Measurements from ENCODE around the gene BCLAF3. TPM values are rescaled to one million over a fixed set of nuclear protein-coding genes. Genes with fewer than 3 reads are reported as not detected.

BCLAF3 gene
- total and polyA plus RNA-seq, 2 of the 13 experiments (the other 11 are each of a cell fraction or from before 2014, with no cell fraction given) = 1.5 to 2.7 TPM

- TF ChIP-seq MXD4 (CRISPR knock-in tag; IDR thresholded peaks at IDR 0.05) (no peak), ZFP36L1 (CRISPR knock-in tag; IDR thresholded peaks at IDR 0.05) (no peak), KLF11 (CRISPR knock-in tag; IDR thresholded peaks at IDR 0.05) (no peak), ZNF772 (CRISPR knock-in tag; IDR thresholded peaks at IDR 0.05) (no peak), ZNF598 (CRISPR knock-in tag; IDR thresholded peaks at IDR 0.05; ENCODE audit: borderline replicate concordance) (no peak), JUN (CRISPR knock-in tag; IDR thresholded peaks at IDR 0.05) (no peak)
These were observed 15.0 kb upstream of the BCLAF3 start (continued) for GRCh38 chrX:20005883-20006282.

GRCh38 chrX:20001588-20001987, 10.7 kb upstream of the BCLAF3 start:
- TF ChIP-seq CTCF (CRISPR knock-in tag; IDR thresholded peaks at IDR 0.05) (0 out of 2 replicates have a peak, but pooled peaks have one; percentile 17), NFRKB (IDR thresholded peaks at IDR 0.05) (no peak)
- no peak overlapping the region for H3K9ac ChIP-seq (ENCODE audit: insufficient read depth, low read depth, low read length)
- DNase-seq (ENCODE audit: low spot score) (no peak), FAIRE-seq (no peak), ATAC-seq (peak; percentile 58; the same call in 2 of the 3 replicates)
- no peaks in the 10 kb centered on the region for H3K4me1 ChIP-seq (ENCODE audit: insufficient read depth, low read length)
- no peak overlapping the region for H3K27ac ChIP-seq (ENCODE audit: extremely low read length, insufficient read depth, low read length)
- no TSS peak for BruUV-seq (replicated peaks)
- CTCF ChIA-PET (ENCODE audit: low intra/inter-chr PET ratio, low total read pairs) = no interaction called here
- 0% methylated on average over 4 of the region's 4 CpGs for WGBS (ENCODE audit: low lambda C conversion rate)
- no peak overlapping the region for H3K4me3 ChIP-seq (replicated peaks in 1 of 3; ENCODE audit: insufficient read depth in 1 of 3, low read depth in 2 of 3, low read length in 3 of 3)
- no peaks in the 10 kb centered on the region for H3K9me3 ChIP-seq (ENCODE audit: low read length)
- no peak overlapping the region for H3K4me2 ChIP-seq (ENCODE audit: low read depth, low read length)
- POLR2A ChIA-PET = no interaction called here
- intact Hi-C loops (cut with micrococcal nuclease; ENCODE audit: unreplicated experiment) = no loop called here
- no peaks in the 10 kb centered on the region for H4K20me1 ChIP-seq (ENCODE audit: insufficient read depth, low read length)
- in situ Hi-C loops (cut with HindIII; ENCODE audit: extremely low pct_ligation_motif_present, low pct_unique_long_range_greater_than_20kb) = no loop called here
- no peaks in the 10 kb centered on the region for H3K36me3 ChIP-seq (replicated peaks in 1 of 2; ENCODE audit: control insufficient read depth in 1 of 2, insufficient read depth in 2 of 2, low read length in 2 of 2)
- no peak overlapping the region for H2AFZ ChIP-seq (ENCODE audit: low read length)
- H3K27me3 ChIP-seq (ENCODE audit: control insufficient read depth in 1 of 2, insufficient read depth in 2 of 2, low read length in 2 of 2) = no peaks in the 10 kb centered on the region
- H3K79me2 ChIP-seq (ENCODE audit: insufficient read depth, low read length) = no peaks in the 10 kb centered on the region
